ENCODE measurements around the gene TMEM19.

Gene TMEM19

GRCh38 chr12:71685914-71686657, at the start of gene TMEM19:
Gene TMEM19, plus strand, starts transcription at chr12:71686082. Its CDS starts 599 bp downstream, at chr12:71686681.
- TF ChIP-seq Cebpa-rat (IDR thresholded peaks at IDR 0.05) = no peak
- no peaks in the 10 kb centered on the region for H4K20me1 ChIP-seq
- peak within 1 kb of the TSS; percentile 35 to 93 (median 85); a peak in 21 of 22 replicates for H3K27ac ChIP-seq
- H3K9ac ChIP-seq = peak within 1 kb of the TSS; percentile 76 to 88 (median 85)
- peaks cover 28 to 38% (median 33%) of the 10 kb centered on the region in 10 experiments for H3K4me1 ChIP-seq
- no peaks in the 10 kb centered on the region for H3K9me3 ChIP-seq (replicated peaks in 1 of 11)
- peak within 1 kb of the TSS; percentile 78 to 99 (median 94) for H3K4me2 ChIP-seq
- peak within 1 kb of the TSS; percentile 61 to 75 (median 70) for H3K4me3 ChIP-seq
- no peaks in the 10 kb centered on the region for H3K27me3 ChIP-seq
- peaks cover 0 to 13% (median 7%) of the 10 kb centered on the region in 11 experiments; a peak in 6 of 22 replicates for H3K36me3 ChIP-seq

GRCh38 chr12:71636704-71637115, 49.2 kb upstream of the TMEM19 start:
- Histone ChIP-seq H3K36me3 (peaks cover 80 to 100% (median 97%) of the 10 kb centered on the region in 11 experiments), H3K4me3 (no peak overlapping the region), H4K20me1 (peaks cover 12 to 95% (median 28%) of the 10 kb centered on the region in 11 experiments; a peak in 18 of 22 replicates), H3K4me2 (no peak overlapping the region), H3K9ac (no peak overlapping the region), H3K9me3 (replicated peaks in 1 of 11) (no peaks in the 10 kb centered on the region), H3K4me1 (peaks cover 0 to 9% (median 0%) of the 10 kb centered on the region in 10 experiments; a peak in 1 of 20 replicates), H3K27ac (no peak overlapping the region), H3K27me3 (no peaks in the 10 kb centered on the region)
- TF ChIP-seq Cebpa-rat (IDR thresholded peaks at IDR 0.05) = no peak

- Histone ChIP-seq H4K20me1 (peaks cover 12 to 96% (median 31%) of the 10 kb centered on the region in 11 experiments; a peak in 18 of 22 replicates), H3K36me3 (peaks cover 80 to 100% (median 97%) of the 10 kb centered on the region in 11 experiments), H3K9ac (no peak overlapping the region), H3K9me3 (replicated peaks in 1 of 11) (no peaks in the 10 kb centered on the region), H3K27me3 (no peaks in the 10 kb centered on the region), H3K4me3 (no peak overlapping the region), H3K27ac (no peak overlapping the region), H3K4me1 (peaks cover 0 to 9% (median 0%) of the 10 kb centered on the region in 10 experiments; a peak in 2 of 20 replicates), H3K4me2 (no peak overlapping the region)
- no peak for TF ChIP-seq Cebpa-rat (IDR thresholded peaks at IDR 0.05)
Measured at GRCh38 chr12:71638499-71638898, 47.4 kb upstream of the TMEM19 start.

- Histone ChIP-seq H3K9me3 (replicated peaks in 1 of 11) (no peaks in the 10 kb centered on the region), H3K4me3 (no peak overlapping the region), H3K27ac (no peak overlapping the region), H3K4me2 (no peak overlapping the region), H3K36me3 (peaks cover 80 to 100% (median 97%) of the 10 kb centered on the region in 11 experiments), H3K9ac (no peak overlapping the region), H3K27me3 (no peaks in the 10 kb centered on the region), H3K4me1 (peaks cover 0 to 16% (median 0%) of the 10 kb centered on the region in 10 experiments; a peak in 4 of 20 replicates), H4K20me1 (peaks cover 12 to 96% (median 31%) of the 10 kb centered on the region in 11 experiments; a peak in 18 of 22 replicates)
- no peak for TF ChIP-seq Cebpa-rat (IDR thresholded peaks at IDR 0.05)
Measured at GRCh38 chr12:71639341-71639760, 46.5 kb upstream of the TMEM19 start.

- Histone ChIP-seq H3K27me3 (no peaks in the 10 kb centered on the region), H3K4me1 (peaks cover 0 to 25% (median 4%) of the 10 kb centered on the region in 10 experiments; a peak in 14 of 20 replicates), H3K9ac (no peak overlapping the region), H3K27ac (no peak overlapping the region), H3K4me2 (no peak overlapping the region), H4K20me1 (peaks cover 12 to 98% (median 37%) of the 10 kb centered on the region in 11 experiments; a peak in 18 of 22 replicates), H3K4me3 (no peak overlapping the region), H3K9me3 (replicated peaks in 1 of 11) (no peaks in the 10 kb centered on the region), H3K36me3 (peaks cover 81 to 100% (median 97%) of the 10 kb centered on the region in 11 experiments)
- no peak for TF ChIP-seq Cebpa-rat (IDR thresholded peaks at IDR 0.05)
Measured at GRCh38 chr12:71640316-71640715, 45.6 kb upstream of the TMEM19 start.

- no peak overlapping the region for H3K27ac ChIP-seq
- H3K36me3 ChIP-seq = peaks cover 82 to 100% (median 95%) of the 10 kb centered on the region in 11 experiments
- H3K9me3 ChIP-seq (replicated peaks in 1 of 11) = no peaks in the 10 kb centered on the region
- no peak for TF ChIP-seq Cebpa-rat (IDR thresholded peaks at IDR 0.05)
- H3K9ac ChIP-seq = no peak overlapping the region
- no peak overlapping the region for H3K4me2 ChIP-seq
- H3K4me1 ChIP-seq = peaks cover 0 to 36% (median 13%) of the 10 kb centered on the region in 10 experiments; a peak in 14 of 20 replicates
- no peaks in the 10 kb centered on the region for H3K27me3 ChIP-seq
- no peak overlapping the region for H3K4me3 ChIP-seq
- peaks cover 8 to 88% (median 41%) of the 10 kb centered on the region in 11 experiments; a peak in 18 of 22 replicates for H4K20me1 ChIP-seq
Measured at GRCh38 chr12:71641390-71641789, 44.5 kb upstream of the TMEM19 start.

GRCh38 chr12:71642264-71642663, 43.6 kb upstream of the TMEM19 start:
- Histone ChIP-seq H3K9ac (no peak overlapping the region), H3K4me1 (peaks cover 0 to 41% (median 13%) of the 10 kb centered on the region in 10 experiments; a peak in 14 of 20 replicates), H3K4me3 (no peak overlapping the region), H3K27me3 (no peaks in the 10 kb centered on the region), H3K4me2 (no peak overlapping the region), H3K9me3 (replicated peaks in 1 of 11) (0 out of 22 replicates have a peak, but pooled peaks cover 0 to 4% (median 0%) of the 10 kb centered on the region in 11 experiments), H4K20me1 (peaks cover 6 to 82% (median 38%) of the 10 kb centered on the region in 11 experiments; a peak in 18 of 22 replicates), H3K27ac (no peak overlapping the region), H3K36me3 (peaks cover 86 to 100% (median 98%) of the 10 kb centered on the region in 11 experiments)
- TF ChIP-seq Cebpa-rat (IDR thresholded peaks at IDR 0.05) = no peak

GRCh38 chr12:71645268-71645667, 40.6 kb upstream of the TMEM19 start:
- no peak for TF ChIP-seq Cebpa-rat (IDR thresholded peaks at IDR 0.05)
- peaks cover 0 to 39% (median 13%) of the 10 kb centered on the region in 10 experiments; a peak in 14 of 20 replicates for H3K4me1 ChIP-seq
- peak overlapping the region in 7 of 11 experiments; percentile 8 to 79 (median 34); a peak in 10 of 22 replicates for H3K4me2 ChIP-seq
- peaks cover 19 to 82% (median 42%) of the 10 kb centered on the region in 11 experiments; a peak in 19 of 22 replicates for H4K20me1 ChIP-seq
- no peaks in the 10 kb centered on the region for H3K27me3 ChIP-seq
- H3K9ac ChIP-seq = peak overlapping the region in 2 of 11 experiments; percentile 50 to 62; a peak in 2 of 22 replicates
- peak overlapping the region in 8 of 11 experiments; percentile 0 to 71 (median 52); a peak in 12 of 22 replicates for H3K27ac ChIP-seq
- H3K4me3 ChIP-seq = no peak overlapping the region
- H3K9me3 ChIP-seq (replicated peaks in 1 of 11) = 0 out of 22 replicates have a peak, but pooled peaks cover 0 to 4% (median 0%) of the 10 kb centered on the region in 11 experiments
- H3K36me3 ChIP-seq = peaks cover 89 to 100% (median 98%) of the 10 kb centered on the region in 11 experiments

Data from BLaER1 treated with 17β-estradiol and CSF1 and Interleukin-3, amounts not matched to agents 10 nM and 100 nM (cell line).